ENCODE results near the gene RHOXF1.
"Not testable (repeated sequence)": the region's sequence is repeated elsewhere in the genome, so short reads cannot be mapped to it uniquely, and the experiment has no call there.

RHOXF1 gene

GRCh38 chrX:120147537-120147936, 31.8 kb upstream of the RHOXF1 start:
- Histone ChIP-seq H3K27me3 (ENCODE audit: insufficient read depth, low read length) (no peaks in the 10 kb centered on the region), H3K9me2 (ENCODE audit: low read depth, low read length) (no peaks in the 10 kb centered on the region), H3K36me3 (ENCODE audit: insufficient read depth, low read length) (no peaks in the 10 kb centered on the region), H3K79me2 (ENCODE audit: insufficient read depth, low read length) (no peaks in the 10 kb centered on the region), H3K9ac (ENCODE audit: low read length) (no peak overlapping the region), H2AFZ (ENCODE audit: low read length) (no peak overlapping the region), H3K4me3 (ENCODE audit: low read depth, low read length, poor library complexity, severe bottlenecking) (no peak overlapping the region), H3K4me2 (ENCODE audit: low read length) (no peak overlapping the region), H4K20me1 (ENCODE audit: insufficient read depth, low read length) (no peaks in the 10 kb centered on the region), H3F3A (ENCODE audit: insufficient read depth, low read length) (no peaks in the 10 kb centered on the region), H3K4me1 (ENCODE audit: insufficient read depth, low read length, severe bottlenecking) (no peaks in the 10 kb centered on the region), H3K27ac (ENCODE audit: low read depth, low read length, poor library complexity, severe bottlenecking) (no peak overlapping the region), H3K9me3 (ENCODE audit: low read length) (no peaks in the 10 kb centered on the region)
- TF ChIP-seq CTCF (IDR thresholded peaks at IDR 0.05; ENCODE audit: low read length) (no peak), EZH2 (IDR thresholded peaks at IDR 0.05; ENCODE audit: borderline replicate concordance, low read length) (no peak)

GRCh38 chrX:120146323-120146722, 30.6 kb upstream of the RHOXF1 start:
- not testable (repeated sequence) for H3K9me3 ChIP-seq (ENCODE audit: low read length); H3K79me2 ChIP-seq (ENCODE audit: insufficient read depth, low read length); H4K20me1 ChIP-seq (ENCODE audit: insufficient read depth, low read length); H3K27me3 ChIP-seq (ENCODE audit: insufficient read depth, low read length); H3F3A ChIP-seq (ENCODE audit: insufficient read depth, low read length); H3K4me2 ChIP-seq (ENCODE audit: low read length); H3K4me3 ChIP-seq (ENCODE audit: low read depth, low read length, poor library complexity, severe bottlenecking); H2AFZ ChIP-seq (ENCODE audit: low read length); H3K9me2 ChIP-seq (ENCODE audit: low read depth, low read length); H3K27ac ChIP-seq (ENCODE audit: low read depth, low read length, poor library complexity, severe bottlenecking); H3K9ac ChIP-seq (ENCODE audit: low read length); H3K36me3 ChIP-seq (ENCODE audit: insufficient read depth, low read length); H3K4me1 ChIP-seq (ENCODE audit: insufficient read depth, low read length, severe bottlenecking)

- no peaks in the 10 kb centered on the region for H3K79me2 ChIP-seq (ENCODE audit: insufficient read depth, low read length)
- H3K36me3 ChIP-seq (ENCODE audit: insufficient read depth, low read length): no peaks in the 10 kb centered on the region
- H3K27me3 ChIP-seq (ENCODE audit: insufficient read depth, low read length): no peaks in the 10 kb centered on the region
- H3K9me3 ChIP-seq (ENCODE audit: low read length): no peaks in the 10 kb centered on the region
- no peak overlapping the region for H3K27ac ChIP-seq (ENCODE audit: low read depth, low read length, poor library complexity, severe bottlenecking)
- no peaks in the 10 kb centered on the region for H3F3A ChIP-seq (ENCODE audit: insufficient read depth, low read length)
- H3K9me2 ChIP-seq (ENCODE audit: low read depth, low read length): no peaks in the 10 kb centered on the region
- no peaks in the 10 kb centered on the region for H3K4me1 ChIP-seq (ENCODE audit: insufficient read depth, low read length, severe bottlenecking)
- H3K9ac ChIP-seq (ENCODE audit: low read length): no peak overlapping the region
- H3K4me2 ChIP-seq (ENCODE audit: low read length): no peak overlapping the region
- no peaks in the 10 kb centered on the region for H4K20me1 ChIP-seq (ENCODE audit: insufficient read depth, low read length)
- TF ChIP-seq CTCF (IDR thresholded peaks at IDR 0.05; ENCODE audit: low read length) (no peak), EZH2 (IDR thresholded peaks at IDR 0.05; ENCODE audit: borderline replicate concordance, low read length) (no peak)
- no peak overlapping the region for H3K4me3 ChIP-seq (ENCODE audit: low read depth, low read length, poor library complexity, severe bottlenecking)
- no peak overlapping the region for H2AFZ ChIP-seq (ENCODE audit: low read length)
These were observed 29.7 kb upstream of the RHOXF1 start for GRCh38 chrX:120145295-120145925.

- H3F3A ChIP-seq (ENCODE audit: insufficient read depth, low read length): no peaks in the 10 kb centered on the region
- no peak overlapping the region for H3K27ac ChIP-seq (ENCODE audit: low read depth, low read length, poor library complexity, severe bottlenecking)
- no peak overlapping the region for H3K4me3 ChIP-seq (ENCODE audit: low read depth, low read length, poor library complexity, severe bottlenecking)
- TF ChIP-seq CTCF (IDR thresholded peaks at IDR 0.05; ENCODE audit: low read length): no peak
- TF ChIP-seq EZH2 (IDR thresholded peaks at IDR 0.05; ENCODE audit: borderline replicate concordance, low read length): no peak
- H3K27me3 ChIP-seq (ENCODE audit: insufficient read depth, low read length): no peaks in the 10 kb centered on the region
- H3K9ac ChIP-seq (ENCODE audit: low read length): no peak overlapping the region
- H4K20me1 ChIP-seq (ENCODE audit: insufficient read depth, low read length): no peaks in the 10 kb centered on the region
- H3K9me2 ChIP-seq (ENCODE audit: low read depth, low read length): no peaks in the 10 kb centered on the region
- H3K4me1 ChIP-seq (ENCODE audit: insufficient read depth, low read length, severe bottlenecking): no peaks in the 10 kb centered on the region
- H3K79me2 ChIP-seq (ENCODE audit: insufficient read depth, low read length): no peaks in the 10 kb centered on the region
- H3K36me3 ChIP-seq (ENCODE audit: insufficient read depth, low read length): no peaks in the 10 kb centered on the region
- H2AFZ ChIP-seq (ENCODE audit: low read length): no peak overlapping the region
- no peaks in the 10 kb centered on the region for H3K9me3 ChIP-seq (ENCODE audit: low read length)
- no peak overlapping the region for H3K4me2 ChIP-seq (ENCODE audit: low read length)
These were observed 28.6 kb upstream of the RHOXF1 start for GRCh38 chrX:120144178-120144844.
